ENCODE data around the gene KRT12.

DNA sequence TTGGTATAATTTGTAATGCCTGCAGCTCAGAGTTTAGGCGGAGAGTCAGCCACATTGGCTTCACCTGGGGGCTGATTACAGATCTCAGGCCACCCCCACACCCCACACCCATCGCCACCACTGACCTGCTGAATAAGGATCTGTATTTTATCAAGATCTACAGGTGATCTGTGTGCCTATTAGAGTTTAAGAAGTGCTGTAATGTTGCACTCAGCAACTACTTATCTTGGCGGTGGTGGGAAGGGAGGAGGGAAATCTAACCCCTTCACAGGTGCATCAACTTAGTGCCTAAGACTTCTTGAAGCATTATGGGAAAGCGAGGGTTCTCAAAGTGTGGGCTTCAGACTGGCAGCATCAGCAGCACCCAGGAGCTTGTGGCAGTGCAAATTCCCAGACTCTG, 35.5 kb upstream of the KRT12 start:
- TF ChIP-seq, protein P1, sequence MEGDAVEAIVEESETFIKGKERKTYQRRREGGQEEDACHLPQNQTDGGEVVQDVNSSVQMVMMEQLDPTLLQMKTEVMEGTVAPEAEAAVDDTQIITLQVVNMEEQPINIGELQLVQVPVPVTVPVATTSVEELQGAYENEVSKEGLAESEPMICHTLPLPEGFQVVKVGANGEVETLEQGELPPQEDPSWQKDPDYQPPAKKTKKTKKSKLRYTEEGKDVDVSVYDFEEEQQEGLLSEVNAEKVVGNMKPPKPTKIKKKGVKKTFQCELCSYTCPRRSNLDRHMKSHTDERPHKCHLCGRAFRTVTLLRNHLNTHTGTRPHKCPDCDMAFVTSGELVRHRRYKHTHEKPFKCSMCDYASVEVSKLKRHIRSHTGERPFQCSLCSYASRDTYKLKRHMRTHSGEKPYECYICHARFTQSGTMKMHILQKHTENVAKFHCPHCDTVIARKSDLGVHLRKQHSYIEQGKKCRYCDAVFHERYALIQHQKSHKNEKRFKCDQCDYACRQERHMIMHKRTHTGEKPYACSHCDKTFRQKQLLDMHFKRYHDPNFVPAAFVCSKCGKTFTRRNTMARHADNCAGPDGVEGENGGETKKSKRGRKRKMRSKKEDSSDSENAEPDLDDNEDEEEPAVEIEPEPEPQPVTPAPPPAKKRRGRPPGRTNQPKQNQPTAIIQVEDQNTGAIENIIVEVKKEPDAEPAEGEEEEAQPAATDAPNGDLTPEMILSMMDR (IDR thresholded peaks at IDR 0.05): no peak
- TF ChIP-seq POLR2A (IDR thresholded peaks at IDR 0.05) (no peak), POLR2AphosphoS5 (IDR thresholded peaks at IDR 0.05; ENCODE audit: insufficient read depth in 1 of 2, low read depth in 1 of 2) (no peak)
